Testis (tissue), 2 donors: ENCODE data around the gene PSEN1.

Experiments
- CTCF ChIP-seq, 3 experiments: fragments of 450-650 bp in 2 of 3; fragments of 200-600 bp in 1 of 3; sonication (generic) in 1 of 3; IDR thresholded peaks; one replicate each; pipeline ENCODE4 v1.5.1; 2016 to 2019; ENCODE audit warnings: antibody characterized with exemption in 3 of 3, mild to moderate bottlenecking in 2 of 3, moderate library complexity in 1 of 3
- POLR2A ChIP-seq: fragments of 450-650 bp; IDR thresholded peaks from one replicate; pipeline ENCODE4 v1.6.1; 2017; ENCODE audit warnings: antibody characterized with exemption, mild to moderate bottlenecking, moderate library complexity

- no peak for TF ChIP-seq CTCF (IDR thresholded peaks at IDR 0.05)
- TF ChIP-seq POLR2A = no peak
Observed at GRCh38 chr14:73207615-73208014, 71.3 kb downstream of the PSEN1 start.
